GM12865 (cell line): ENCODE data around the gene PHYH.

Experiments used
- DNase-seq: peaks from one replicate; pipeline ENCODE4 v3.0.0; 2010; ENCODE audit warnings: low read depth
- H3K4me3 ChIP-seq: 2 replicates; pipeline ENCODE4 v1.5.1; 2011; ENCODE audit warnings: mild to moderate bottlenecking, low read depth, low read length, control low read depth
- TF ChIP-seq, protein P1 (sequence below): IDR thresholded peaks from 2 replicates; pipeline ENCODE4 v1.5.1; 2011; ENCODE audit warnings: low read length, control low read depth, low read depth, inconsistent platforms; ENCODE audit not compliant: insufficient read depth; ENCODE audit errors: missing control alignments

Gene PHYH

DNA sequence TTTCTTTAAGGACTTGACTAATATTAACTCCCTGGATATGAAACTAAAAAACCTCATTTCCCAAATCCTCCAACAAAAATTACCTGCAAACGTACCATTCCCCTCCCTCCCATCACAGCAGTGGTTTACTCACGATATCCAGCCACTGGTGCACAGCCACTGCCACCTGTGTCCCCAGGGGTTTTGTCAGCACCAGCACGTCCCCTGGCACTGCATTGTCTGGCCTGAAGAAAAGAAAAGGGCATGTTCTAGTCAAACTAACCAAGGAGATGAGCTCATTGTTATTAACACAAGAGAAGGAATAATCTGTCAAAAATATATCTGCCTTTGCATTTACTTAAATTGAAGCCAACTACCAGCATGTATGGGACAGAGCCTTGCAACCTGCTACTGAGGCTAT lies 29.7 kb upstream of the PHYH start:
- H3K4me3 ChIP-seq: no peak overlapping the region
- no peak for DNase-seq
- TF ChIP-seq, protein P1, sequence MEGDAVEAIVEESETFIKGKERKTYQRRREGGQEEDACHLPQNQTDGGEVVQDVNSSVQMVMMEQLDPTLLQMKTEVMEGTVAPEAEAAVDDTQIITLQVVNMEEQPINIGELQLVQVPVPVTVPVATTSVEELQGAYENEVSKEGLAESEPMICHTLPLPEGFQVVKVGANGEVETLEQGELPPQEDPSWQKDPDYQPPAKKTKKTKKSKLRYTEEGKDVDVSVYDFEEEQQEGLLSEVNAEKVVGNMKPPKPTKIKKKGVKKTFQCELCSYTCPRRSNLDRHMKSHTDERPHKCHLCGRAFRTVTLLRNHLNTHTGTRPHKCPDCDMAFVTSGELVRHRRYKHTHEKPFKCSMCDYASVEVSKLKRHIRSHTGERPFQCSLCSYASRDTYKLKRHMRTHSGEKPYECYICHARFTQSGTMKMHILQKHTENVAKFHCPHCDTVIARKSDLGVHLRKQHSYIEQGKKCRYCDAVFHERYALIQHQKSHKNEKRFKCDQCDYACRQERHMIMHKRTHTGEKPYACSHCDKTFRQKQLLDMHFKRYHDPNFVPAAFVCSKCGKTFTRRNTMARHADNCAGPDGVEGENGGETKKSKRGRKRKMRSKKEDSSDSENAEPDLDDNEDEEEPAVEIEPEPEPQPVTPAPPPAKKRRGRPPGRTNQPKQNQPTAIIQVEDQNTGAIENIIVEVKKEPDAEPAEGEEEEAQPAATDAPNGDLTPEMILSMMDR: no peak

DNA sequence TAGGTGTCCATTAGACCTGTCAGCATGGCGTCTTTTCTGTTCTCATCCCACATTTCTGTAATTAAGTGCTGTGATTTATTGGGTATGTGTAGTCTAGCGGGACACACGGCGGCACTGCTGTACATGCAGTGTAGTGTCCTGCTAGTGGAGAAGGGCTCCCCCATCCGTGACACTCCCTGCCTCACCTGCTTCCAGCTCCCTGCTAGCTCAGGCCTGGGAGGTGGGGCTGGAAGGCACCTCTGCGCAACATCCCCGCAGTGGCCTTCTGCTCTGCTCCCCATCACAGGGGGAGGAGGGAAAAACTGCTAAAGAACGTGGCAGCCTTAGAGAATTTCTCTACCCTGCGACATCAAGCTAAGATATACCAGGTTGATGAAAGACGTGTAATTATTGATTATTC lies 28.7 kb upstream of the PHYH start:
- no peak for DNase-seq
- no peak overlapping the region for H3K4me3 ChIP-seq
- TF ChIP-seq, protein P1: no peak

DNA sequence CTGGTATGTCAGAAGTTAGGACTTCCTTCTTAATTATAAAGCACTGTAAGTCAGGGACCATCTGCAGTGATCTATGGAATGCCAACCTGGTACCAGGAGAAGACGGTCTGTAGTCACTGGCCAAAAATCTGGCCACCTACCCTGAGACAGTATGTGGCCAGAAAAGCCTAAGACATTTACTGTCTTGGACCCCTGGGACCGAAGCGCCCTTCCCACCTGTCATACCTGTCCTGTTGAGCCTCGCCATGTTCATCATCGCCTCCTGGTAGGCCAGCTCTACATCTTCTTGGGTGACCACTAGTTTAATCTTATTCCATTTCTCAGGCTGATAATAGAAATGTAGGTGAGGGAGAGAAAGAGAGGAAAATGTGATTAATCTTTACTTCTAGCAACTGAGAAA lies 28.3 kb upstream of the PHYH start:
- no peak overlapping the region for H3K4me3 ChIP-seq
- TF ChIP-seq, protein P1: no peak
- DNase-seq: no peak

DNA sequence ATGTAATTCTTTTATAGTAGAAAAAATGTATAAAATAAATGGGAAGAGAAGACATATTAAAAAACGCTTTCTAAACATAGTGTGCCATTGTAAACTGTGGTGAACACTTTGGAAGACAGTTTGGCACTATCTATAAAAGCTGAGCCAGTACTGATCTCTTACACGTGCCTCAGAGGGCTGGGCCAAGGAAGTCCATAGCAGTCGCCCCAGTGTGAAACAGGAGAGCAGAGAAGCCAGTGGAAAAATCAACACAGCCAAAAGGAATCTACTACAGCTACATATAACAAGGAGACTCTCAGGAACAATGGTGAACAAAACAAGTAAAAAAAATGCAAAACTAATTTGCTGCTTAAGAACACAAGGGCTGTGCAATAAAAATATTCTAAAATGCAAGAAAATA lies 27.7 kb upstream of the PHYH start:
- DNase-seq: no peak
- TF ChIP-seq, protein P1: no peak
- no peak overlapping the region for H3K4me3 ChIP-seq

DNA sequence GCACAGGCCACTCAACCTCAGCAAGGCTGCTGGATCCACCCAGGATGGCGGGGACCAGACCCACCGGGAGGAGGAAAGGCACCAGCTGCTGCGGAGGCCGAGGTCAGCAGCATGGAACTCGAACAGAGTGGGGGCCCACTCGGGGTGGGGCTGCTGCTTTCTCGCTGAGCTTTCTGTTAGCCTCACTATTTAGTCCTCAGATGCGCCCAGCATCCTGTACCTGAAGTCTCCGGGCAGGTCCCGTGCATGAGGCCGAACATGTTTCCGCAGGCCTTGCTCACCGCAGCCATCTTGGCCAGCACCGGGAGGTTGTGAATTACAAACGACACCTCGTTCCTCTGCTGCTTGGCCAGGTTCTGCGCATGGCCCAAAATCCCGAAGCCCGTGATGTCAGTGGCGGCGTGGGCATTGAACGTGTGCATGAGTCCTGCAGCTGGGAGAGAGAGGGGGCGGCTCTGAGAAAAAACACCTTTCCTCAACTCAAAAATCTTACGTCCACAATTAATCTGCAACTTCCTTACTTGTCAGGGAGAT lies 22.8 kb upstream of the PHYH start:
- TF ChIP-seq, protein P1: no peak
- DNase-seq: no peak
- H3K4me3 ChIP-seq: no peak overlapping the region

DNA sequence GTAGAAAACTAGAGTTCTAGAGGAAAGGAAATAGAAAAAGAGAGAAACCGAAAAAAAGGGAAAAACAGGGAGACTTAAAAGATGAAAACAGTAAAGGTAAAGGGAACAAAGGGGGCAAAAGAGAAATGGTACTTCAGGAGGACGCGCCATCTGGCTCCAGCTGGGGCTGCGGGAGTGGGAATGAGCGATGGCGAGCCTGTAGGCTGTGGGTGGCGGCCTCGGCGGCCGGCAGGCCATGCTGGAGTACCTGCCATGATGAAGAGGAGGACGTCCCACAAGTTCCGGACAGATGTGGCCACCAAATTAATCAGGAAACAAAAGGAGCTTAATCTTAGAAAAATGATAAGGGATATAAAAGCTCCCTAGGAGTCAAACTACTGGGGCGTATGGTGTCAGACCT lies 21.7 kb upstream of the PHYH start:
- H3K4me3 ChIP-seq: no peak overlapping the region
- TF ChIP-seq, protein P1: no peak
- DNase-seq: no peak

DNA sequence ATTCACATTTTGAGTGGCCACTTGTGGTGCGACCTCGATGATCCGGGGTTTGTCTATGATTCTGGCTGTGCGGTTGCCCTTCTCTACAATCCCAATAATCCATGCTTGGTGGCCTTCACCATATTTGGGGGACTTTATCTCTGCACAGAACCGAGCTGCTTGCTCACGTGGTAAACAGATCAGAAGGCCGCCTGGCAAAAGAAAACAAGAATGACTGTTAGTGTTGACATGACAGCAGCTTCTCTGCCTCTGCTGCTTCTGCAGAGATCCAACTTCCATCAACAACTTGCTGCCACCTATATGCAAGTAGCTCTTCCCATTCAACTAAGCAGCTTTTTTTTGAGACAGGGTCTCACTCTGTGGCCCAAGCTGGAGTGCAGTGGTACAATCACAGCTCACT lies 19.3 kb upstream of the PHYH start:
- H3K4me3 ChIP-seq: no peak overlapping the region
- TF ChIP-seq, protein P1: no peak
- no peak for DNase-seq
